HTR-8/SVneo (cell line): ENCODE data around the gene PLEKHS1.
A peak's percentile ranks its signal among the peaks of the same experiment; 100 is the strongest.
"Not testable (repeated sequence)": the region's sequence is repeated elsewhere in the genome, so short reads cannot be mapped to it uniquely, and the experiment has no call there.

ENCODE experiments used
- DNase-seq: peaks from one replicate; pipeline ENCODE4 v3.0.0; 2011; ENCODE audit warnings: low spot score, mixed read lengths; ENCODE audit not compliant: insufficient read length
- FAIRE-seq: peaks from 2 replicates; lab custom pipeline; 2011; peaks lifted over from hg19 to GRCh38; lab: Jason Lieb, UNC

PLEKHS1 gene

GRCh38 chr10:113782986-113783704, 31.7 kb downstream of the PLEKHS1 start:
- no peak for FAIRE-seq

GRCh38 chr10:113788604-113789083, 37.2 kb downstream of the PLEKHS1 start:
- DNase-seq: peak; percentile 13
- FAIRE-seq: no peak

More at GRCh38 chr10:113782986-113783704, 31.7 kb downstream of the PLEKHS1 start:
- no peak for DNase-seq

- DNase-seq: no peak
- FAIRE-seq: no peak
Observed at GRCh38 chr10:113791691-113792090, 40.2 kb downstream of the PLEKHS1 start.

GRCh38 chr10:113801569-113801968, 50.1 kb downstream of the PLEKHS1 start:
- DNase-seq (no peak), FAIRE-seq (no peak)

GRCh38 chr10:113802997-113803396, 51.5 kb downstream of the PLEKHS1 start:
- DNase-seq (no peak), FAIRE-seq (no peak)

GRCh38 chr10:113806503-113806902, 55.0 kb downstream of the PLEKHS1 start:
- FAIRE-seq (no peak), DNase-seq (no peak)

- DNase-seq: no peak
- no peak for FAIRE-seq
Observed at GRCh38 chr10:113808168-113808567, 56.7 kb downstream of the PLEKHS1 start.

GRCh38 chr10:113814700-113815099, 63.2 kb downstream of the PLEKHS1 start:
- not testable (repeated sequence) for DNase-seq, FAIRE-seq

GRCh38 chr10:113819989-113820388, 68.5 kb downstream of the PLEKHS1 start:
- no peak for FAIRE-seq

GRCh38 chr10:113820507-113820906, 69.0 kb downstream of the PLEKHS1 start:
- FAIRE-seq (no peak), DNase-seq (no peak)

More at GRCh38 chr10:113819989-113820388, 68.5 kb downstream of the PLEKHS1 start:
- DNase-seq: no peak

- FAIRE-seq, DNase-seq: not testable (repeated sequence)
Observed at GRCh38 chr10:113821306-113821705, 69.8 kb downstream of the PLEKHS1 start.

- FAIRE-seq (no peak), DNase-seq (no peak)
Observed at GRCh38 chr10:113822174-113822573, 70.7 kb downstream of the PLEKHS1 start.

GRCh38 chr10:113823389-113823788, 71.9 kb downstream of the PLEKHS1 start:
- FAIRE-seq (no peak), DNase-seq (no peak)

- no peak for FAIRE-seq
- DNase-seq: no peak
Observed at GRCh38 chr10:113825791-113826190, 74.3 kb downstream of the PLEKHS1 start.

GRCh38 chr10:113828567-113828966, 77.1 kb downstream of the PLEKHS1 start:
- not testable (repeated sequence) for DNase-seq, FAIRE-seq
